Gastroesophageal sphincter (tissue), 3 donors: ENCODE measurements around the gene FAM89B.

Source experiments
- CTCF ChIP-seq, 4 experiments: fragments of 200-600 bp in 2 of 4; fragments of 450-650 bp in 2 of 4; sonication (generic) in 1 of 4; IDR thresholded peaks; one replicate each; pipeline ENCODE4 v1.5.1; 2017 to 2019; ENCODE audit warnings: antibody characterized with exemption in 4 of 4, mild to moderate bottlenecking in 2 of 4, moderate library complexity in 2 of 4
- EP300 ChIP-seq: sonication (generic); formaldehyde crosslinking; IDR thresholded peaks from one replicate; pipeline ENCODE4 v1.6.1; 2017; ENCODE audit warnings: antibody characterized with exemption, mild to moderate bottlenecking
- POLR2A ChIP-seq, 2 donors: fragments of 450-650 bp; IDR thresholded peaks; one replicate each; pipeline ENCODE4 v1.6.1; 2017; ENCODE audit warnings: antibody characterized with exemption in 2 of 2, mild to moderate bottlenecking in 2 of 2, moderate library complexity in 1 of 2
- POLR2AphosphoS5 ChIP-seq: sonication (generic); formaldehyde crosslinking; IDR thresholded peaks from one replicate; pipeline ENCODE4 v1.6.1; 2017; ENCODE audit warnings: antibody characterized with exemption

GRCh38 chr11:65546217-65546958 lies 25.9 kb upstream of the FAM89B start:
- TF ChIP-seq CTCF (IDR thresholded peaks at IDR 0.05) (no peak), POLR2A (IDR thresholded peaks at IDR 0.05) (no peak), EP300 (no peak), POLR2AphosphoS5 (no peak)
